Body of pancreas (tissue), 4 donors: Measurements from ENCODE around the gene PLXNB3. TPM values are rescaled to one million over a fixed set of nuclear protein-coding genes. Genes with fewer than 3 reads are reported as not detected.
A peak's percentile ranks its signal among the peaks of the same experiment; 100 is the strongest.
"Not testable (repeated sequence)": the region's sequence is repeated elsewhere in the genome, so short reads cannot be mapped to it uniquely, and the experiment has no call there.

Experiments
- ATAC-seq: fragments of 150-250 bp; one replicate; pipeline ENCODE4 v1.9.1; 2016
- DNase-seq, 4 donors: peaks; one replicate each; pipeline ENCODE4 v3.0.0-alpha.2; 2019
- H3K27ac ChIP-seq, 4 donors: fragments of 200-600 bp; sonication (generic); 1 replicate in 3 of 4; 2 replicates in 1 of 4; pipeline versions ENCODE4 v1.5.1 to v1.6.1; 2016 to 2019; ENCODE audit warnings: mild to moderate bottlenecking in 1 of 4, mixed read lengths in 1 of 4, moderate library complexity in 1 of 4
- H3K27me3 ChIP-seq, 2 donors: fragments of 200-600 bp; sonication (generic); one replicate each; pipeline ENCODE4 v1.6.0; 2016; ENCODE audit warnings: mild to moderate bottlenecking in 1 of 2
- H3K36me3 ChIP-seq, 2 donors: fragments of 200-600 bp; sonication (generic); replicated peaks in 1 of 2; 2 replicates each; pipeline ENCODE4 v1.5.1; 2016; ENCODE audit warnings: low read depth in 2 of 2; ENCODE audit not compliant: insufficient read depth in 1 of 2
- H3K4me1 ChIP-seq: fragments of 200-600 bp; sonication (generic); one replicate; pipeline ENCODE4 v1.6.0; 2016
- H3K4me3 ChIP-seq, 2 donors: fragments of 200-600 bp; sonication (generic); 1 replicate in 1 of 2; 2 replicates in 1 of 2; pipeline ENCODE4 v1.5.1; 2016 to 2019
- H3K9me3 ChIP-seq, 3 donors: fragments of 200-600 bp; sonication (generic); 1 replicate in 2 of 3; 2 replicates in 1 of 3; pipeline ENCODE4 v1.5.1; 2016
- CTCF ChIP-seq, 7 experiments: fragments of 450-650 bp in 4 of 7; fragments of 200-600 bp in 3 of 7; sonication (generic) in 3 of 7; IDR thresholded peaks; one replicate each; pipeline ENCODE4 v1.5.1; 2016 to 2019; ENCODE audit warnings: antibody characterized with exemption in 7 of 7
- POLR2A ChIP-seq, 3 donors: fragments of 450-650 bp; IDR thresholded peaks; one replicate each; pipeline ENCODE4 v1.6.1; 2016; ENCODE audit warnings: antibody characterized with exemption in 3 of 3, mild to moderate bottlenecking in 2 of 3
- WGBS, 2 donors: methylation state at CpG; one replicate each; pipeline ENCODE4 v1.1.5; 2017; 5-methylcytosine and 5-hydroxymethylcytosine counted together
- intact Hi-C: fragments of 100-400 bp; cut with DNase I; formaldehyde crosslinking; loops from one replicate; pipeline ENCODE4 v1.15.1; 2023
- total RNA-seq, 2 donors: library from RNA; depleted of rRNA; stranded (reverse); fragments of >200 nt; gene quantifications; one replicate each; pipeline ENCODE4 v1.1.0, GENCODE V29; 2016

The PLXNB3 gene
- total RNA-seq, 2 donors from 2014 or later, result 4.2 to 13.2 TPM

GRCh38 chrX:153744210-153745066 lies 19.6 kb upstream of the PLXNB3 start:
- TF ChIP-seq CTCF (IDR thresholded peaks at IDR 0.05) (no peak), POLR2A (IDR thresholded peaks at IDR 0.05) (no peak)
- intact Hi-C loops, result no loop called here
- Histone ChIP-seq H3K36me3 (no peaks in the 10 kb centered on the region), H3K27ac (no peak overlapping the region), H3K4me3 (no peak overlapping the region), H3K9me3 (no peaks in the 10 kb centered on the region), H3K27me3 (no peaks in the 10 kb centered on the region), H3K4me1 (no peaks in the 10 kb centered on the region)
- WGBS, 2 donors, result 40 to 44% methylated on average over 5 to 37 of the region's 38 CpGs
- DNase-seq, result peak in 1 of 4 donors; percentile 22
- ATAC-seq, result no peak

- H3K27ac ChIP-seq, DNase-seq, H3K36me3 ChIP-seq, ATAC-seq, H3K9me3 ChIP-seq, H3K4me3 ChIP-seq, H3K4me1 ChIP-seq, intact Hi-C loops, H3K27me3 ChIP-seq: not testable (repeated sequence)
- WGBS, 2 donors, result 21 to 47% methylated on average over 3 to 8 of the region's 12 CpGs
These were observed 19.0 kb upstream of the PLXNB3 start for GRCh38 chrX:153745067-153745433.

- TF ChIP-seq CTCF (IDR thresholded peaks at IDR 0.05) (no peak), POLR2A (IDR thresholded peaks at IDR 0.05) (no peak)
- DNase-seq, result no peak
- intact Hi-C loops, result no loop called here
- no peaks in the 10 kb centered on the region for H3K9me3 ChIP-seq
- H3K4me1 ChIP-seq, result no peaks in the 10 kb centered on the region
- WGBS, 2 donors, result 72 to 88% methylated on average over 3 of the region's 3 CpGs
- no peak overlapping the region for H3K27ac ChIP-seq
- no peaks in the 10 kb centered on the region for H3K27me3 ChIP-seq
- no peak for ATAC-seq
- H3K36me3 ChIP-seq, result no peaks in the 10 kb centered on the region
- no peak overlapping the region for H3K4me3 ChIP-seq
These were observed 17.7 kb upstream of the PLXNB3 start for GRCh38 chrX:153746359-153746758.

- ATAC-seq, DNase-seq, H3K4me1 ChIP-seq, H3K27me3 ChIP-seq, H3K9me3 ChIP-seq, H3K36me3 ChIP-seq, H3K27ac ChIP-seq, H3K4me3 ChIP-seq, intact Hi-C loops: not testable (repeated sequence)
- 47 to 60% methylated on average over 5 to 6 of the region's 6 CpGs for WGBS, 2 donors
These were observed 17.1 kb upstream of the PLXNB3 start for GRCh38 chrX:153746991-153747390.

GRCh38 chrX:153749017-153749416 lies 15.0 kb upstream of the PLXNB3 start:
- DNase-seq, intact Hi-C loops, H3K4me3 ChIP-seq, H3K9me3 ChIP-seq, H3K4me1 ChIP-seq, H3K27ac ChIP-seq, H3K36me3 ChIP-seq, H3K27me3 ChIP-seq, ATAC-seq: not testable (repeated sequence)
- 82 to 89% methylated on average over 6 to 7 of the region's 7 CpGs for WGBS, 2 donors

GRCh38 chrX:153750127-153750774 lies 13.8 kb upstream of the PLXNB3 start:
- WGBS, 2 donors, result 68 to 73% methylated on average over 5 to 12 of the region's 12 CpGs
- intact Hi-C loops, result no loop called here
- Histone ChIP-seq H3K4me1 (no peaks in the 10 kb centered on the region), H3K27me3 (no peaks in the 10 kb centered on the region), H3K27ac (no peak overlapping the region), H3K36me3 (no peaks in the 10 kb centered on the region), H3K9me3 (no peaks in the 10 kb centered on the region), H3K4me3 (no peak overlapping the region)
- DNase-seq (no peak), ATAC-seq (no peak)
- TF ChIP-seq CTCF (IDR thresholded peaks at IDR 0.05) (no peak), POLR2A (IDR thresholded peaks at IDR 0.05) (no peak)
